DOHH2 (cell line): ENCODE measurements around the gene HBE1.
"Not testable (repeated sequence)": the region's sequence is repeated elsewhere in the genome, so short reads cannot be mapped to it uniquely, and the experiment has no call there.

Experiments used
- H3F3A ChIP-seq: fragments of 200-600 bp; sonication (generic), shearing (Covaris generic); 2 replicates; pipeline ENCODE4 v1.6.0; 2016; ENCODE audit warnings: antibody characterized with exemption, mild to moderate bottlenecking; ENCODE audit not compliant: control insufficient read depth, insufficient read depth
- H3K27ac ChIP-seq: fragments of 200-600 bp; sonication (generic); 2 replicates; pipeline ENCODE4 v1.5.1; 2014; ENCODE audit warnings: low read depth, mild to moderate bottlenecking, low read length, moderate library complexity
- H3K27me3 ChIP-seq: fragments of 200-600 bp; sonication (generic); 2 replicates; pipeline ENCODE4 v1.6.1; 2014; ENCODE audit warnings: mild to moderate bottlenecking, low read length, mixed read lengths; ENCODE audit not compliant: control insufficient read depth
- H3K36me3 ChIP-seq: fragments of 200-600 bp; sonication (generic); 2 replicates; pipeline ENCODE4 v1.6.1; 2014; ENCODE audit warnings: mild to moderate bottlenecking, low read length, moderate library complexity, mixed read lengths; ENCODE audit not compliant: control insufficient read depth
- H3K4me1 ChIP-seq: fragments of 200-600 bp; sonication (generic); 2 replicates; pipeline ENCODE4 v1.6.1; 2014; ENCODE audit warnings: mild to moderate bottlenecking, low read length, mixed read lengths; ENCODE audit not compliant: control insufficient read depth
- H3K4me2 ChIP-seq: fragments of 200-600 bp; sonication (generic); 2 replicates; pipeline ENCODE4 v1.6.0; 2014; ENCODE audit warnings: mild to moderate bottlenecking, low read length, moderate library complexity
- H3K4me3 ChIP-seq: fragments of 200-600 bp; sonication (generic); 2 replicates; pipeline ENCODE4 v1.5.1; 2014; ENCODE audit warnings: mild to moderate bottlenecking, low read length, mixed read lengths
- H3K79me2 ChIP-seq: fragments of 200-600 bp; sonication (generic); 2 replicates; pipeline ENCODE4 v1.6.1; 2014; ENCODE audit warnings: mild to moderate bottlenecking, low read length, mixed read lengths; ENCODE audit not compliant: control insufficient read depth
- H3K9me2 ChIP-seq: fragments of 200-600 bp; sonication (generic); replicated peaks from 2 replicates; pipeline ENCODE4 v1.6.1; 2014; ENCODE audit warnings: mild to moderate bottlenecking, low read length, mixed read lengths; ENCODE audit not compliant: control insufficient read depth
- H3K9me3 ChIP-seq: fragments of 200-600 bp; sonication (generic); 2 replicates; pipeline ENCODE4 v1.6.1; 2014; ENCODE audit warnings: antibody characterized with exemption, low read length, mixed read lengths; ENCODE audit not compliant: control insufficient read depth, insufficient read depth
- H4K20me1 ChIP-seq: fragments of 200-600 bp; sonication (generic); 2 replicates; pipeline ENCODE4 v1.6.0; 2014; ENCODE audit warnings: low read depth, mild to moderate bottlenecking, antibody characterized with exemption, low read length, moderate library complexity; ENCODE audit not compliant: control insufficient read depth, insufficient read depth
- CTCF ChIP-seq: fragments of 200-600 bp; sonication (generic); IDR thresholded peaks from one replicate; pipeline ENCODE4 v1.5.1; 2014; ENCODE audit warnings: antibody characterized with exemption, mild to moderate bottlenecking, low read depth, low read length; ENCODE audit not compliant: poor library complexity, severe bottlenecking
- EZH2phosphoT487 ChIP-seq: fragments of 200-600 bp; sonication (generic); IDR thresholded peaks from 2 replicates; pipeline ENCODE4 v1.6.1; 2017; ENCODE audit warnings: borderline replicate concordance, mild to moderate bottlenecking, antibody characterized with exemption, low read length, moderate library complexity, mixed read lengths

Gene HBE1

GRCh38 chr11:5300251-5300650 lies 30.5 kb upstream of the HBE1 start:
- H3K4me3 ChIP-seq = no peak overlapping the region
- no peaks in the 10 kb centered on the region for H3K79me2 ChIP-seq
- no peaks in the 10 kb centered on the region for H3K4me1 ChIP-seq
- no peaks in the 10 kb centered on the region for H4K20me1 ChIP-seq
- TF ChIP-seq EZH2phosphoT487 (no peak), CTCF (no peak)
- H3K9me2 ChIP-seq = no peaks in the 10 kb centered on the region
- no peak overlapping the region for H3K4me2 ChIP-seq
- no peaks in the 10 kb centered on the region for H3F3A ChIP-seq
- H3K9me3 ChIP-seq = no peaks in the 10 kb centered on the region
- H3K36me3 ChIP-seq = no peaks in the 10 kb centered on the region
- no peak overlapping the region for H3K27ac ChIP-seq
- no peaks in the 10 kb centered on the region for H3K27me3 ChIP-seq

- Histone ChIP-seq H3K4me1 (no peaks in the 10 kb centered on the region), H3K9me2 (no peaks in the 10 kb centered on the region), H3F3A (no peaks in the 10 kb centered on the region), H4K20me1 (no peaks in the 10 kb centered on the region), H3K4me2 (no peak overlapping the region), H3K36me3 (no peaks in the 10 kb centered on the region), H3K4me3 (no peak overlapping the region), H3K27ac (no peak overlapping the region), H3K27me3 (no peaks in the 10 kb centered on the region), H3K9me3 (no peaks in the 10 kb centered on the region), H3K79me2 (no peaks in the 10 kb centered on the region)
- TF ChIP-seq CTCF (no peak), EZH2phosphoT487 (no peak)
Observed at GRCh38 chr11:5298451-5298850, 28.7 kb upstream of the HBE1 start.

GRCh38 chr11:5297721-5298323 lies 28.1 kb upstream of the HBE1 start:
- Histone ChIP-seq H3K36me3 (no peaks in the 10 kb centered on the region), H3K79me2 (no peaks in the 10 kb centered on the region), H3K27me3 (no peaks in the 10 kb centered on the region), H3F3A (no peaks in the 10 kb centered on the region), H3K4me1 (no peaks in the 10 kb centered on the region), H3K9me2 (no peaks in the 10 kb centered on the region), H3K4me3 (no peak overlapping the region), H4K20me1 (no peaks in the 10 kb centered on the region), H3K4me2 (no peak overlapping the region), H3K9me3 (no peaks in the 10 kb centered on the region), H3K27ac (no peak overlapping the region)
- TF ChIP-seq EZH2phosphoT487 (no peak), CTCF (no peak)

- H3K4me1 ChIP-seq, H4K20me1 ChIP-seq, H3F3A ChIP-seq, H3K4me3 ChIP-seq, H3K79me2 ChIP-seq, H3K9me3 ChIP-seq, H3K27me3 ChIP-seq, H3K9me2 ChIP-seq, H3K4me2 ChIP-seq, H3K27ac ChIP-seq, H3K36me3 ChIP-seq: not testable (repeated sequence)
Observed at GRCh38 chr11:5294342-5294995, 24.7 kb upstream of the HBE1 start.
